ENCODE data around the gene DLG2. TPM values are rescaled to one million over a fixed set of nuclear protein-coding genes. Genes with fewer than 3 reads are reported as not detected.
A peak's percentile ranks its signal among the peaks of the same experiment; 100 is the strongest.

Gene DLG2
- total RNA-seq, 2 experiments from 2014 or later, result 6.9 to 8.2 TPM

DNA sequence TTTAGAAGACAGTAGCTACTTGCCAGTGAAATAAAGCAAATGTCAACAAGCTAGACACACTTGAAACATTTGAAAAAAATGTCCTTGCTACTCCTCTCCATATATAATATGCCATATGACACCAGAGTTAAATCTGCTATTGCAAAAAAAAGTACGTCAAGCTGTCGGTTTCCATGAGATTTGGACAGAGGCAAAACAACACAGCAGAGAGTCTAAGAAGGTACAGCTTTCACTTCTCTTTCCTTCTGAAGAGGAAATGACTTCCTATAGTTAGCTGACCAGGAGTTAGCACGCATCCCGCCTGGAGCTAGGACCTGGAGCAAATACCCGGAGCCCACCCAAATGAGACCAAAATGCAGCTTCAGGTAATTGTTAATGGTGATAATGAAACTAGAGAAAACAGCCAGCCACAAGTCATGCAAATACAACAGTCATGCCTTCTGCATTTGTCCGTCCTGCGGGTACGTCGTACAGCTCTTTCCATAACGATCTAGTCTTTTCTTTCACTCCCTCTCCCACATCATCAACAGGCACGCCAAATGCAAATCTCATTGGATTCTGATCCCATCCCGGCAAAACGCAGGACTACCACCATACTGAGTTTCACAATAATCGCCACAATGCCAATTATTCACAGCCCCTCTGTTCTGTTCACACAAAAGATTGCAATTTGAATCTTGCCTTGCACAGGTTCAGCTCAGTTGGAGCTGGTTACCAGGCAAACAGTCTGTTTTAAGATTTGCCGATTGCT, 1945.9 kb downstream of the DLG2 start:
- intact Hi-C loops (cut with micrococcal nuclease; ENCODE audit: unreplicated experiment), result loop anchor here (2.0 kb wide), 1 partner anchor 392 kb away; no protein-coding TSS in a partner anchor
- no TSS peak for BruUV-seq (replicated peaks)
- Histone ChIP-seq H3K9me2 (ENCODE audit: insufficient read depth, low read length) (no peaks in the 10 kb centered on the region), H3K4me1 (ENCODE audit: insufficient read depth, low read length, poor library complexity, severe bottlenecking) (peaks cover 30% of the 10 kb centered on the region), H2AFZ (ENCODE audit: low read length) (no peak overlapping the region), H3K79me2 (ENCODE audit: insufficient read depth, low read depth, low read length) (no peaks in the 10 kb centered on the region), H3K27ac (ENCODE audit: low read depth, low read length, poor library complexity, severe bottlenecking) (no peak overlapping the region), H3K4me2 (ENCODE audit: low read length) (peak overlapping the region; percentile 90), H3K36me3 (ENCODE audit: insufficient read depth, low read length) (no peaks in the 10 kb centered on the region), H3K4me3 (ENCODE audit: low read depth, low read length, poor library complexity, severe bottlenecking) (peak overlapping the region; percentile 59), H3K9me3 (ENCODE audit: low read length) (no peaks in the 10 kb centered on the region), H4K20me1 (ENCODE audit: insufficient read depth, low read length) (no peaks in the 10 kb centered on the region)
- TF ChIP-seq, protein P1, sequence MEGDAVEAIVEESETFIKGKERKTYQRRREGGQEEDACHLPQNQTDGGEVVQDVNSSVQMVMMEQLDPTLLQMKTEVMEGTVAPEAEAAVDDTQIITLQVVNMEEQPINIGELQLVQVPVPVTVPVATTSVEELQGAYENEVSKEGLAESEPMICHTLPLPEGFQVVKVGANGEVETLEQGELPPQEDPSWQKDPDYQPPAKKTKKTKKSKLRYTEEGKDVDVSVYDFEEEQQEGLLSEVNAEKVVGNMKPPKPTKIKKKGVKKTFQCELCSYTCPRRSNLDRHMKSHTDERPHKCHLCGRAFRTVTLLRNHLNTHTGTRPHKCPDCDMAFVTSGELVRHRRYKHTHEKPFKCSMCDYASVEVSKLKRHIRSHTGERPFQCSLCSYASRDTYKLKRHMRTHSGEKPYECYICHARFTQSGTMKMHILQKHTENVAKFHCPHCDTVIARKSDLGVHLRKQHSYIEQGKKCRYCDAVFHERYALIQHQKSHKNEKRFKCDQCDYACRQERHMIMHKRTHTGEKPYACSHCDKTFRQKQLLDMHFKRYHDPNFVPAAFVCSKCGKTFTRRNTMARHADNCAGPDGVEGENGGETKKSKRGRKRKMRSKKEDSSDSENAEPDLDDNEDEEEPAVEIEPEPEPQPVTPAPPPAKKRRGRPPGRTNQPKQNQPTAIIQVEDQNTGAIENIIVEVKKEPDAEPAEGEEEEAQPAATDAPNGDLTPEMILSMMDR (conservative IDR thresholded peaks at IDR 0.05; ENCODE audit: low read length), result no peak
- no peak for TF ChIP-seq EZH2phosphoT487 (IDR thresholded peaks at IDR 0.05; ENCODE audit: borderline replicate concordance, low read depth, low read length)
- DNase-seq (ENCODE audit: low spot score), result peak; percentile 7
- ChIA-PET POLR2A (interaction anchor here (0.6 to 2.4 kb wide), 10 partner anchors 10 to 965 kb away, joined by 3 to 9 read pairs (median 3); no protein-coding TSS in a partner anchor), CTCF (ENCODE audit: unreplicated experiment) (interaction anchor here (2.0 kb wide), 1 partner anchor 11 kb away, joined by 5 read pairs; no protein-coding TSS in a partner anchor)

DNA sequence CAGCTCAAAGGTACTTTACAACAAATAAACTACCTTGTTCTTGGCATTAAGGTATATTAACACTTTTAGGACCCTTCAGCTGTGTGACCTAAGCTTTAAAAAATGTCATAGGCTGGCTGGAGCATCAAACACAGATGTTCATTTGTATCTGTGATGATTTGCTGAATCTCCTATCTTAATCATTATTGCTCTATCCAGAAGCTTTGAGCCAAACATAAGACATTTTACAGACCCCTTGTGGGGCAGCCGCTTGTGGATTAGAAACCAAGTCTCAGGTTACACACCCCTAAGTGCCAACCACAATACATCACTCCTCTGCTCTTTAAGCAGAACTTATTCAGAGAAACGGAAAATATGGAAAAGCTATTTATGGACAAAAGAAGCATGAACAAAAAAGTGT, 1946.8 kb downstream of the DLG2 start:
- peaks cover 30% of the 10 kb centered on the region for H3K4me1 ChIP-seq (ENCODE audit: insufficient read depth, low read length, poor library complexity, severe bottlenecking)
- H4K20me1 ChIP-seq (ENCODE audit: insufficient read depth, low read length), result no peaks in the 10 kb centered on the region
- POLR2A ChIA-PET, result interaction anchor here (1.1 to 2.4 kb wide), 3 partner anchors 9 to 396 kb away, joined by 3 to 9 read pairs (median 4); no protein-coding TSS in a partner anchor
- no peaks in the 10 kb centered on the region for H3K79me2 ChIP-seq (ENCODE audit: insufficient read depth, low read depth, low read length)
- no peak for DNase-seq (ENCODE audit: low spot score)
- H2AFZ ChIP-seq (ENCODE audit: low read length), result no peak overlapping the region
- TF ChIP-seq, protein P1 (conservative IDR thresholded peaks at IDR 0.05; ENCODE audit: low read length), result no peak
- no peak for TF ChIP-seq EZH2phosphoT487 (IDR thresholded peaks at IDR 0.05; ENCODE audit: borderline replicate concordance, low read depth, low read length)
- CTCF ChIA-PET (ENCODE audit: unreplicated experiment), result interaction anchor here (0.6 to 2.0 kb wide), 2 partner anchors 9 to 10 kb away, joined by 4 to 5 read pairs; no protein-coding TSS in a partner anchor
- BruUV-seq (replicated peaks), result no TSS peak
- peak overlapping the region; percentile 59 for H3K4me3 ChIP-seq (ENCODE audit: low read depth, low read length, poor library complexity, severe bottlenecking)
- H3K9me3 ChIP-seq (ENCODE audit: low read length), result no peaks in the 10 kb centered on the region
- H3K9me2 ChIP-seq (ENCODE audit: insufficient read depth, low read length), result no peaks in the 10 kb centered on the region
- H3K36me3 ChIP-seq (ENCODE audit: insufficient read depth, low read length), result no peaks in the 10 kb centered on the region
- H3K27ac ChIP-seq (ENCODE audit: low read depth, low read length, poor library complexity, severe bottlenecking), result no peak overlapping the region
- intact Hi-C loops (cut with micrococcal nuclease; ENCODE audit: unreplicated experiment), result loop anchor here (2.0 kb wide), 1 partner anchor 392 kb away; no protein-coding TSS in a partner anchor
- peak overlapping the region; percentile 90 for H3K4me2 ChIP-seq (ENCODE audit: low read length)
